GM20000 (cell line): ENCODE results near the gene ECHDC3.

Experiments used
- DNase-seq: peaks from one replicate; pipeline ENCODE4 v3.0.0; 2012; ENCODE audit warnings: low spot score
- CTCF ChIP-seq: IDR thresholded peaks from 2 replicates; pipeline ENCODE4 v1.5.1; 2012; ENCODE audit warnings: mild to moderate bottlenecking, control low read depth; ENCODE audit errors: extremely low read depth, missing control alignments

The ECHDC3 gene

GRCh38 chr10:11745045-11745444 lies 2.9 kb downstream of the ECHDC3 start:
- DNase-seq, result no peak
- TF ChIP-seq CTCF, result no peak

- no peak for TF ChIP-seq CTCF
- no peak for DNase-seq
Measured at GRCh38 chr10:11746883-11747539, 4.8 kb downstream of the ECHDC3 start.

- DNase-seq, result no peak
- no peak for TF ChIP-seq CTCF
Measured at GRCh38 chr10:11748866-11749265, 6.7 kb downstream of the ECHDC3 start.

GRCh38 chr10:11750420-11750819 lies 8.2 kb downstream of the ECHDC3 start:
- TF ChIP-seq CTCF, result no peak
- no peak for DNase-seq

GRCh38 chr10:11754173-11754572 lies 12.0 kb downstream of the ECHDC3 start:
- TF ChIP-seq CTCF, result no peak
- DNase-seq, result no peak

- TF ChIP-seq CTCF, result no peak
- DNase-seq, result no peak
Measured at GRCh38 chr10:11754620-11755019, 12.4 kb downstream of the ECHDC3 start.

GRCh38 chr10:11755512-11756263 lies 13.5 kb downstream of the ECHDC3 start:
- TF ChIP-seq CTCF, result no peak
- DNase-seq, result no peak
